SU-DHL-6 (cell line): ENCODE data around the gene SPDEF.

Source experiments
- EZH2phosphoT487 ChIP-seq: fragments of 200-600 bp; sonication (generic), shearing (Covaris generic); conservative IDR thresholded peaks from 2 replicates; pipeline ENCODE4 v1.6.1; 2018; ENCODE audit warnings: mild to moderate bottlenecking, antibody characterized with exemption, low read length, moderate library complexity, mixed read lengths
- TF ChIP-seq, protein P1 (sequence below): fragments of 200-600 bp; sonication (generic); IDR thresholded peaks from one replicate; pipeline ENCODE4 v1.5.1; 2017; ENCODE audit warnings: antibody characterized with exemption, mild to moderate bottlenecking, low read length, moderate library complexity; ENCODE audit not compliant: insufficient read depth, poor library complexity, severe bottlenecking

DNA sequence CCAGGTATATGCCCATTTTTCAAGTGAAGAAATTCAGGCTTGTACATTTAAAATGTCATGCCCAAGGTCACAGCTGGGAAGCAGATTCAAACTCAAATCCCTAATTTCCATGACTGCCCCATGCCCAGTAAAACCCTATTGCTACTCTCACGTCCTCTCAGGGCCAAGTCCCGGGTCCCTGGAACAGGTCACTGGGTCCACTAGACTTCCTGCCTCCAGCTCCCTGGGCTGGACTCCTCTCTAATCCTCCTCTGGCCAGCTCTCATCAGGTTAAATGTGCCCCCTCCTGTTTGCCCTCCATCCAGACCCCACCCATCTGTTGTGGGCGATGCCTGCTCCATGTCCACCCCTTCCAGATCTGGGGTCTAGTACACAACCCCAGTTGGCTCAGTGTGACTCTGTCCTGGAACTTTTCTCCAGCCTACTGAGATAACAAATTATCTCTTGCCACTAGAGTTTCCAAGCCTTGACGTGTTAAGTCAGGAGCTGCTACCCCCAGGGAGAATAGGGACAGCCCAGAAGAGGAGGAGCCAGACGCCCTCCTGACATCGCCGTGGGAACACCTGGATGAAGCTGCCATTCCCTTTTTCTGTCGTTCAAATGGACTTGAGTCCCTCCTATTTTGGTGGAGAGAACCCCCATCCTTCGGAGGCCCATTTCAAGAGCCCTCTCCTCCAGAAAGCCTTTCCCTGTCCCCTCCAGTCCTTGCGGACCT, 3.7 kb upstream of the SPDEF start:
- TF ChIP-seq, protein P1, sequence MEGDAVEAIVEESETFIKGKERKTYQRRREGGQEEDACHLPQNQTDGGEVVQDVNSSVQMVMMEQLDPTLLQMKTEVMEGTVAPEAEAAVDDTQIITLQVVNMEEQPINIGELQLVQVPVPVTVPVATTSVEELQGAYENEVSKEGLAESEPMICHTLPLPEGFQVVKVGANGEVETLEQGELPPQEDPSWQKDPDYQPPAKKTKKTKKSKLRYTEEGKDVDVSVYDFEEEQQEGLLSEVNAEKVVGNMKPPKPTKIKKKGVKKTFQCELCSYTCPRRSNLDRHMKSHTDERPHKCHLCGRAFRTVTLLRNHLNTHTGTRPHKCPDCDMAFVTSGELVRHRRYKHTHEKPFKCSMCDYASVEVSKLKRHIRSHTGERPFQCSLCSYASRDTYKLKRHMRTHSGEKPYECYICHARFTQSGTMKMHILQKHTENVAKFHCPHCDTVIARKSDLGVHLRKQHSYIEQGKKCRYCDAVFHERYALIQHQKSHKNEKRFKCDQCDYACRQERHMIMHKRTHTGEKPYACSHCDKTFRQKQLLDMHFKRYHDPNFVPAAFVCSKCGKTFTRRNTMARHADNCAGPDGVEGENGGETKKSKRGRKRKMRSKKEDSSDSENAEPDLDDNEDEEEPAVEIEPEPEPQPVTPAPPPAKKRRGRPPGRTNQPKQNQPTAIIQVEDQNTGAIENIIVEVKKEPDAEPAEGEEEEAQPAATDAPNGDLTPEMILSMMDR, result no peak
- no peak for TF ChIP-seq EZH2phosphoT487
